ENCODE measurements around the gene RASGRF1.

Gene RASGRF1

GRCh38 chr15:78950902-78951840, 139.4 kb downstream of the RASGRF1 start:
- TF ChIP-seq CTCF (conservative IDR thresholded peaks at IDR 0.05) (no peak; the same call in 1 of the 2 replicates), ZFX (IDR thresholded peaks at IDR 0.05) (no peak)
- peak overlapping the region; percentile 82 for H3K27ac ChIP-seq

GRCh38 chr15:78950343-78950742, 140.2 kb downstream of the RASGRF1 start:
- H3K27ac ChIP-seq = peak overlapping the region; percentile 82
- no peak for TF ChIP-seq CTCF (conservative IDR thresholded peaks at IDR 0.05)
- no peak for TF ChIP-seq ZFX (IDR thresholded peaks at IDR 0.05)

GRCh38 chr15:78949461-78949860, 141.1 kb downstream of the RASGRF1 start:
- TF ChIP-seq CTCF (conservative IDR thresholded peaks at IDR 0.05) (no peak), ZFX (IDR thresholded peaks at IDR 0.05) (no peak)
- H3K27ac ChIP-seq = peak overlapping the region; percentile 82

- H3K27ac ChIP-seq = no peak overlapping the region
- TF ChIP-seq ZFX (IDR thresholded peaks at IDR 0.05) = no peak
- TF ChIP-seq CTCF (conservative IDR thresholded peaks at IDR 0.05) = no peak
These were observed 143.1 kb downstream of the RASGRF1 start for GRCh38 chr15:78947506-78947905.

- no peak for TF ChIP-seq ZFX (IDR thresholded peaks at IDR 0.05)
- TF ChIP-seq CTCF (conservative IDR thresholded peaks at IDR 0.05) = no peak
- no peak overlapping the region for H3K27ac ChIP-seq
These were observed 144.1 kb downstream of the RASGRF1 start for GRCh38 chr15:78946493-78946892.

- TF ChIP-seq ZFX (IDR thresholded peaks at IDR 0.05) (peak; percentile 76; the same call in 1 of the 2 replicates), CTCF (conservative IDR thresholded peaks at IDR 0.05) (no peak)
- H3K27ac ChIP-seq = peak within 1 kb of the TSS; percentile 73
These were observed 145.7 kb downstream of the RASGRF1 start, which contains the start of gene CTSH for GRCh38 chr15:78944669-78945407. Gene CTSH, minus strand, starts transcription at chr15:78945046. Its CDS starts 65 bp downstream, at chr15:78944981.

GRCh38 chr15:78944202-78944625, 146.4 kb downstream of the RASGRF1 start:
- no peak for TF ChIP-seq ZFX (IDR thresholded peaks at IDR 0.05)
- no peak for TF ChIP-seq CTCF (conservative IDR thresholded peaks at IDR 0.05)
- peak overlapping the region; percentile 73 for H3K27ac ChIP-seq

All from C4-2B (cell line).